HG03521 (cell line): ENCODE results near the gene UMOD.

Experiments
- ATAC-seq: cut with Tn5 transposase; IDR thresholded peaks from one replicate; pipeline ENCODE4 v1.9.1; 2021; ENCODE audit warnings: mild to moderate bottlenecking, moderate library complexity; ENCODE audit not compliant: unreplicated experiment

The UMOD gene

GRCh38 chr16:20306401-20306800 lies 46.1 kb downstream of the UMOD start:
- ATAC-seq = no peak

GRCh38 chr16:20303012-20303411 lies 49.5 kb downstream of the UMOD start:
- ATAC-seq = no peak

DNA sequence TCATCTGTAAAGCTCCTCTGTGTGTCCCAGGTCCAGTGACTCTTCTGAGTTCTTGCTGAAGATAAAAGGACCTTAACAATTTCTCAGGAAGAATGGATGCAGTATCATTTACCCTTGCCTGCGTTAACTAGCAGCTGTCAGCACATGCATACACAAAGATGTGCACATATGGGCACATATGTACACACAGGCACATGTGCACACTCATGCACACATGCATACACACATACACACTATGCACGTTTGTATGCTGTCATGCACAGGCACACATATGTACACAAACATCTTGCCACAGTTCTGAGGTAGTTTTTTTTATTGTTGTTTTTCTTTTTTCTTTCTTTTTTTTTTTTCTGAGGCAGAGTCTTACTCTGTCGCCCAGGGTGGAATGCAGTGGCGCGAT lies 50.1 kb downstream of the UMOD start:
- ATAC-seq = no peak

DNA sequence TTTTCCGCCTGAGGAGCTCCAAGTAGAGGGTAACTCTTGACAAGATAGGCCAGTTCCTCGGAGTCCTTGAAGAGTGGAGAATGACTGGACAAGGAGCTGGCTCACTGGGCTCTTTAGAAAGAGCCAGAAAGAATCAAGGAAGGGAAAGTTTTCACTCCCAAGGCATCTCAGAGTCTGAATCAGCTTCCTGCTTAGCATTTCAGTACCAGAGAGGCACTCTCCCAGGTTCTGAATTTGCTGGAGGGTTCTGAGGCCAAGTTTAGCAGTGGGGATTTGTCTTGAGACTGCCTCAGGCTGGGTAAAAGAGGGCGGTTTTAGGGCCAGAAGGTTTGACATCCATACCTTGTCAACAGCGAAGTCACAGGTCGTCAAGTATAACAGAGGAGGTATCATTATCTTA lies 50.7 kb downstream of the UMOD start:
- no peak for ATAC-seq

- no peak for ATAC-seq
Observed at GRCh38 chr16:20300312-20301097, 52.0 kb downstream of the UMOD start.

DNA sequence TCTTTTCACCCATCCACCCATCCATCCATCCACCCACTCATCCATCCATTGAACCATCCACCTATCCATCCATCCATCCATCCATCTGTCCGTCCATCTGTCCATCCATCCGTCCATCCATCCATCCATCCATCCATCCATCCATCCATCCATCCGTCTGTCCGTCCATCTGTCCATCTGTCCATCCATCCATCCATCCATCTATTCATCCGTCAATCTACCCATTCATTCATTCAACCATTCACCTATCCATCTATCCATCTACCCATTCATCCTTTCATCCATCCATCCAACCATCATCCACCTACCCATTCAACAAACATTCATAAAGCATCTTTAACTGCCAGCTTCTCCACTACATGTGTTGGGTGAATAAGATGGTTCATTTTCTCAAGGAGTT lies 54.1 kb downstream of the UMOD start:
- no peak for ATAC-seq

DNA sequence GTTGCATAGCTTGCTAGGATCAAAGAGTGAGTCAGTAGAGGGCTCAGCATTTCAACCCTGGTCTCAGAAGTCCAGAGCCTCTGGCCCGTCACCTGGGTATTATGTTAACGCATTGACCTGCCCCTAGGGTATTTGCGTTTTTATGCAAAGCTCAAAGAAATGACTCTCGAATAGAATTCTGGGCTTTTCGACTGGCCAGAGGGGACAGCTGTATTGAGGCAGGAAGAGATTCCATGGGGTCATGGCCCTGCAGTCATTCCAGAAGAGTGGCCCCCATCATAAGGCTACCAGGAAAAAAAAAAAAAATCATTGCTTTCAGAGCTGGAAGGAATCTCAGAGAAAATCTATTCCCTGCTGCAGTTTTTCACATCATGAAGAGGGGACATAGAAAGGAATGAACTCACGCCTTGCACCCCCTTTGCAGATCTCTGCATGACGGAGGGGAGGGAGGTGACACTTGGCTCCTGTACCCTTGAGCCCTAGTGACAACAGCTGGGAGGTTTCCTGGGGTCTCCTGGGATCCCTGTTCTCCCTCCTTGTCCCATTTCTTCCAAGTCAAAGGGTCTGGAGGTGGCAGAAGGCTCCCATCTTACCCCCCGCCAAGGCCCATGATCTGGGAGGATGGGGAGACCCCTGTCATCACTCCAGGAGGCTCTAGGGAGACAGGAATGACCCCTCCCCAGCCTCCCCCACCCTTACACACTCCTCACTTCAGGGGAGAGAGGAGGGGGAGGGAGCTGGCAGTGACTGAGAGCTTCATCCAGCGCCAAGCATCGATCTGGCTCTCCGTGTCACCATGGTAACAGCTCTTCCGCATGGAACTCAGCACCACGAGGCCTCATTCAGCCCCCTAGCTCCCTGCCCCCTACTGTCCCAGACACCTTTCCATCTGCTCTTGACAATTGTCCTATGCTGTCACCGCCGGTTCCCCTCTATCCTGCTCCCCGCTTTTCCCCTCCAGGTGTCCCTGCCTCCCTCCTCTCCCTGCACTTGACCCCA lies 61.0 kb downstream of the UMOD start:
- ATAC-seq = no peak

- no peak for ATAC-seq
Observed at GRCh38 chr16:20289571-20289970, 62.9 kb downstream of the UMOD start.

DNA sequence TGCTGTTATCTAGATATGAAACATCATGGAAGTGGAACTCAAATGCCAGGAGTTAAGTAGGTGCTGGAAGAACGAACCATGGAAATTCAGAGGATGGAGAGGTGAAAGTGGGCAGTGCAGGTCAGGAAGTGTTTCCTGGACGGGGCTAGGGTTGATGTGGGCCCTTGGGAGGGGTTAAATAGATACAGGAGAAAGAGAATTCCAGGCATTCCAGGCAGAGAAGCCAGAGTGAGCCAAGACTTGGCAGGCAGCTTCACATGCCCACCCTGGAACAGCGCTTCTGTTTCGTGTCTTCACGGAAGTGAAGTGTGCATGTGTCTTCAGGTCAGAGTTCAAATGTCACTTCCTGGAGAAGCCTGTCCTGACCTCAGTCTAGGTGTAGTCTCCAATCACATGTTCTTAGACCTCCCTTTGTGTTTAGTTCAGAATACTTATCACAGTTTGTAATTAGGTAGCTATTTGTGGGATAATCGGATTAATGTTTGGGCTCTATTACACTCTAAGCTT lies 66.5 kb downstream of the UMOD start:
- no peak for ATAC-seq
